H1 (cell line): ENCODE results near the gene ZBTB24. TPM values are rescaled to one million over a fixed set of nuclear protein-coding genes. Genes with fewer than 3 reads are reported as not detected.

Experiments
- CHD1 ChIP-seq: IDR thresholded peaks from 2 replicates; pipeline ENCODE4 v1.6.1; 2012; ENCODE audit warnings: low read depth, low read length, improper control_type of control experiment
- CHD7 ChIP-seq: fragments of 300-600 bp; sonication (generic); IDR thresholded peaks from 2 replicates; pipeline ENCODE4 v1.7.1; 2012; ENCODE audit warnings: low read length, moderate library complexity, mild to moderate bottlenecking, inconsistent platforms; ENCODE audit not compliant: insufficient replicate concordance
- CTBP2 ChIP-seq: IDR thresholded peaks from 2 replicates; pipeline ENCODE4 v1.7.0; 2011; ENCODE audit warnings: borderline replicate concordance, mild to moderate bottlenecking, moderate library complexity, mixed read lengths, low read length; ENCODE audit not compliant: insufficient read depth, insufficient read length
- CTCF ChIP-seq, 3 experiments: IDR thresholded peaks; 1 replicate in 2 of 3; 2 replicates in 1 of 3; pipeline versions ENCODE4 v1.5.1 to v1.6.1; 2011; ENCODE audit warnings: low read length in 3 of 3, mild to moderate bottlenecking in 3 of 3, inconsistent platforms in 2 of 3, low read depth in 1 of 3, moderate library complexity in 1 of 3; ENCODE audit not compliant: insufficient read depth in 1 of 3; ENCODE audit errors: control extremely low read depth in 1 of 3
- SP4 ChIP-seq: IDR thresholded peaks from 2 replicates; pipeline ENCODE4 v1.6.1; 2012; ENCODE audit warnings: low read length, inconsistent platforms
- USF2 ChIP-seq: IDR thresholded peaks from 2 replicates; pipeline ENCODE4 v1.6.1; 2011; ENCODE audit warnings: low read length, improper control_type of control experiment
- polyA plus RNA-seq, 7 experiments: library from polyadenylated mRNA; depleted of rRNA in 3 of 7; stranded (reverse) in 5 of 7; unstranded in 2 of 7; fragments of >200 nt in 5 of 7; fragments of 200-250 nt in 2 of 7; gene quantifications; 1 replicate in 5 of 7; 2 replicates in 1 of 7; 4 replicates in 1 of 7; pipeline versions ENCODE4 v1.2.1 to v1.2.3, GENCODE V29; 2011 to 2013; ENCODE audit warnings: missing spikeins in 2 of 7, mixed read lengths in 2 of 7
- total RNA-seq: library from RNA; stranded (reverse); fragmentation: NEBNext Ultra II Directional; extraction: Animal tissue kit (Norgen Biotek cat#: 25700); gene quantifications from 2 replicates; pipeline ENCODE4 v1.2.1, GENCODE V29; 2021

ZBTB24 gene
- total and polyA plus RNA-seq, 2 of the 8 experiments (the other 6 are each of a cell fraction or from before 2014, with no cell fraction given), result 7.5 to 21.0 TPM

GRCh38 chr6:109511832-109512231 is 28.8 kb upstream of the ZBTB24 start (continued):
- no peak for TF ChIP-seq CHD7
- TF ChIP-seq CTBP2, result no peak
- no peak for TF ChIP-seq SP4
- TF ChIP-seq CHD1, result no peak
- no peak for TF ChIP-seq CTCF (IDR thresholded peaks at IDR 0.05; ENCODE audit: control extremely low read depth in 1 of 3, insufficient read depth in 1 of 3, low read depth in 1 of 3, low read length in 3 of 3)
- TF ChIP-seq USF2, result no peak
